GM12878 (cell line): ENCODE data around the gene F3. TPM values are rescaled to one million over a fixed set of nuclear protein-coding genes. Genes with fewer than 3 reads are reported as not detected.

ENCODE experiments used
- ATAC-seq: fragments of 200-7000 bp; cut with Tn5 transposase; 3 replicates; pipeline ENCODE4 v1.9.1; 2020; ENCODE audit warnings: mild to moderate bottlenecking, moderate library complexity
- BruUV-seq: library from RNA; stranded (reverse); fragments of 400-500 nt; replicated peaks from 2 replicates; lab custom pipeline; 2021; lab: Mats Ljungman, UMichigan
- CTCF ChIA-PET: fragments of 300-600 bp; sonication (Branson Sonifier 250); formaldehyde crosslinking; extraction: SDS; loops from one replicate; lab custom pipeline; 2021; ENCODE audit warnings: inconsistent platforms; lab: Yijun Ruan, JAX
- POLR2A ChIA-PET: fragments of 350-600 bp; formaldehyde crosslinking; extraction: SDS; loops from one replicate; lab custom pipeline; 2021; ENCODE audit warnings: inconsistent platforms; lab: Charles Lee
- RAD21 ChIA-PET: fragments of 300-600 bp; sonication (Branson Sonifier 250); formaldehyde crosslinking; loops from one replicate; lab custom pipeline; 2023; ENCODE audit warnings: antibody characterized with exemption; ENCODE audit not compliant: unreplicated experiment; lab: Charles Lee
- SMC1A ChIA-PET: fragments of 300-600 bp; sonication (Branson Sonifier 250); formaldehyde crosslinking; loops from one replicate; lab custom pipeline; 2023; ENCODE audit not compliant: unreplicated experiment, uncharacterized antibody; lab: Charles Lee
- DNase-seq: peaks from one replicate; pipeline ENCODE4 v3.0.0-alpha.2; 2011; ENCODE audit warnings: low read depth, low spot score
- FAIRE-seq: peaks from 3 replicates; lab custom pipeline; 2011; peaks lifted over from hg19 to GRCh38; lab: Jason Lieb, UNC
- H2AFZ ChIP-seq: 2 replicates; pipeline ENCODE4 v1.6.0; 2011; ENCODE audit warnings: low read depth, low read length, control low read depth; ENCODE audit not compliant: control insufficient read depth
- H3K27ac ChIP-seq: 2 replicates; pipeline ENCODE4 v1.5.1; 2011; ENCODE audit warnings: control low read depth; ENCODE audit not compliant: control insufficient read depth, insufficient read depth
- H3K27me3 ChIP-seq, 2 experiments: replicated peaks in 1 of 2; 2 replicates each; pipeline versions ENCODE4 v1.6.0 to v1.6.1; 2011; ENCODE audit warnings: low read length in 1 of 2; ENCODE audit not compliant: control insufficient read depth in 2 of 2, insufficient read depth in 2 of 2
- H3K36me3 ChIP-seq, 2 experiments: 2 replicates each; pipeline ENCODE4 v1.5.1; 2011; ENCODE audit warnings: low read length in 1 of 2; ENCODE audit not compliant: control insufficient read depth in 2 of 2, insufficient read depth in 2 of 2
- H3K4me1 ChIP-seq: 2 replicates; pipeline ENCODE4 v1.6.1; 2011; ENCODE audit warnings: mild to moderate bottlenecking, low read length, moderate library complexity, mixed read lengths; ENCODE audit not compliant: control insufficient read depth, insufficient read depth
- H3K4me2 ChIP-seq: 2 replicates; pipeline ENCODE4 v1.6.0; 2011; ENCODE audit warnings: control low read depth; ENCODE audit not compliant: control insufficient read depth, insufficient read depth
- H3K4me3 ChIP-seq: fragments of 200-600 bp; sonication (generic); 2 replicates; pipeline ENCODE4 v1.5.1; 2016
- H3K79me2 ChIP-seq: 2 replicates; pipeline ENCODE4 v1.6.0; 2011; ENCODE audit warnings: low read length; ENCODE audit not compliant: control insufficient read depth, insufficient read depth
- H3K9ac ChIP-seq: 2 replicates; pipeline ENCODE4 v1.8.0; 2011; ENCODE audit warnings: low read length, control low read depth, mixed read lengths; ENCODE audit not compliant: control insufficient read depth, insufficient read depth
- H3K9me3 ChIP-seq: replicated peaks from 3 replicates; pipeline ENCODE4 v1.5.1; 2011; ENCODE audit warnings: mild to moderate bottlenecking, low read length; ENCODE audit not compliant: control insufficient read depth, insufficient read depth
- H4K20me1 ChIP-seq: 2 replicates; pipeline ENCODE4 v1.6.0; 2011; ENCODE audit not compliant: control insufficient read depth, insufficient read depth
- BCLAF1 ChIP-seq: fragments of 450-650 bp; IDR thresholded peaks from 2 replicates; pipeline ENCODE4 v1.6.1; 2017; ENCODE audit warnings: antibody characterized with exemption, mild to moderate bottlenecking, moderate library complexity
- BMI1 ChIP-seq: fragments of 450-650 bp; IDR thresholded peaks from 2 replicates; pipeline ENCODE4 v1.6.1; 2016; ENCODE audit warnings: mild to moderate bottlenecking, moderate library complexity, borderline replicate concordance
- CBX5 ChIP-seq: sonication (generic); IDR thresholded peaks from 2 replicates; pipeline ENCODE4 v1.6.1; 2016; ENCODE audit warnings: low read depth, moderate library complexity, mild to moderate bottlenecking, inconsistent platforms
- EP300 ChIP-seq, 2 experiments: fragments of 150-350 bp in 1 of 2; IDR thresholded peaks; 2 replicates each; pipeline ENCODE4 v1.6.1; 2011 to 2012; ENCODE audit warnings: low read depth in 2 of 2, low read length in 2 of 2, borderline replicate concordance in 1 of 2, improper control_type of control experiment in 1 of 2, inconsistent platforms in 1 of 2; ENCODE audit not compliant: control insufficient read depth in 1 of 2
- IKZF1 ChIP-seq: fragments of 450-650 bp; conservative IDR thresholded peaks from 2 replicates; pipeline ENCODE4 v1.6.1; 2017; ENCODE audit warnings: antibody characterized with exemption, mild to moderate bottlenecking
- MEF2B ChIP-seq: fragments of 450-650 bp; IDR thresholded peaks from 2 replicates; pipeline ENCODE4 v1.6.1; 2018; ENCODE audit warnings: mild to moderate bottlenecking, moderate library complexity; ENCODE audit not compliant: partially characterized antibody, poor library complexity, severe bottlenecking
- MLLT1 ChIP-seq: fragments of 450-650 bp; IDR thresholded peaks from 2 replicates; pipeline ENCODE4 v1.6.1; 2016; ENCODE audit warnings: mild to moderate bottlenecking
- NFIC ChIP-seq: IDR thresholded peaks from 2 replicates; pipeline ENCODE4 v1.6.1; 2012; ENCODE audit warnings: low read depth, mild to moderate bottlenecking, inconsistent platforms, low read length, moderate library complexity
- NFYA ChIP-seq: IDR thresholded peaks from 2 replicates; pipeline ENCODE4 v1.6.1; 2011; ENCODE audit warnings: low read depth, mild to moderate bottlenecking, low read length, improper control_type of control experiment, borderline replicate concordance
- RB1 ChIP-seq: fragments of 450-650 bp; formaldehyde crosslinking; IDR thresholded peaks from 2 replicates; pipeline ENCODE4 v1.6.1; 2017; ENCODE audit warnings: mild to moderate bottlenecking, borderline replicate concordance
- TARDBP ChIP-seq: IDR thresholded peaks from 2 replicates; pipeline ENCODE4 v1.6.1; 2016; ENCODE audit warnings: borderline replicate concordance
- YY1 ChIP-seq: IDR thresholded peaks from 2 replicates; pipeline ENCODE4 v1.6.1; 2011; ENCODE audit warnings: low read depth, mild to moderate bottlenecking, low read length
- ZNF622 ChIP-seq: fragments of 450-650 bp; IDR thresholded peaks from 2 replicates; pipeline ENCODE4 v1.6.1; 2017; ENCODE audit warnings: mild to moderate bottlenecking, inconsistent platforms
- ZZZ3 ChIP-seq: IDR thresholded peaks from 2 replicates; pipeline ENCODE4 v1.6.1; 2011; ENCODE audit warnings: low read depth; ENCODE audit not compliant: control insufficient read depth, insufficient read length
- WGBS: methylation state at CpG from one replicate; pipeline ENCODE4 v1.1.6; 2016; ENCODE audit warnings: low lambda C conversion rate; ENCODE audit not compliant: insufficient replicate concordance, insufficient coverage; ENCODE audit errors: missing lambda C conversion rate; 5-methylcytosine and 5-hydroxymethylcytosine counted together
- in situ Hi-C: fragments of 300-500 bp; cut with MboI; formaldehyde crosslinking; loops from 9 replicates; pipeline ENCODE4 v1.14.3; 2018; ENCODE audit warnings: mixed read lengths
- intact Hi-C: fragments of 100-400 bp; cut with micrococcal nuclease; formaldehyde crosslinking; loops from one replicate; pipeline ENCODE4 v1.14.2; 2022; ENCODE audit not compliant: unreplicated experiment
- polyA plus RNA-seq, 11 experiments: library from polyadenylated mRNA; depleted of rRNA in 4 of 11; unstranded in 6 of 11; stranded (reverse) in 5 of 11; fragments of >200 nt; fragmentation: Nextera tagmentation in 4 of 11; fragmentation: Illumina TruSeq in 1 of 11; extraction: Ambion mirVana in 4 of 11; extraction: Trizol in 1 of 11; gene quantifications; 1 replicate in 1 of 11; 2 replicates in 10 of 11; pipeline versions ENCODE4 v1.2.1 to v1.2.3, GENCODE V29; 2011 to 2016; ENCODE audit warnings: inconsistent platforms in 2 of 11, missing spikeins in 2 of 11, low read depth in 1 of 11
- total RNA-seq, 4 experiments: library from RNA; depleted of rRNA in 3 of 4; stranded (reverse); fragments of >200 nt in 3 of 4; fragmentation: Illumina TruSeq in 1 of 4; extraction: Trizol in 1 of 4; gene quantifications; 2 replicates each; pipeline versions ENCODE4 v1.2.1 to v1.2.3, GENCODE V29; 2013 to 2021

F3 gene
- total and polyA plus RNA-seq, 10 of the 15 experiments (the other 5 are each of a cell fraction or from before 2014, with no cell fraction given): 0.18 to 0.33 TPM; not detected in 8

GRCh38 chr1:94530373-94530878, 11.1 kb downstream of the F3 start:
- 5% methylated on average over 4 of the region's 4 CpGs for WGBS
- no TSS peak for BruUV-seq
- no peaks in the 10 kb centered on the region for H3K9me3 ChIP-seq
- in situ Hi-C loops: no loop called here
- no peaks in the 10 kb centered on the region for H3K36me3 ChIP-seq
- DNase-seq (no peak), ATAC-seq (no peak), FAIRE-seq (no peak)
- no peaks in the 10 kb centered on the region for H3K4me1 ChIP-seq
- no peaks in the 10 kb centered on the region for H3K27me3 ChIP-seq
- H3K4me2 ChIP-seq: no peak overlapping the region
- intact Hi-C loops: no loop called here
- POLR2A ChIA-PET: no interaction called here
- RAD21 ChIA-PET: no interaction called here
- CTCF ChIA-PET: interaction anchor here (1.2 to 3.3 kb wide), 2 partner anchors 50 to 275 kb away, joined by 3 to 10 read pairs; no protein-coding TSS in a partner anchor
- H3K79me2 ChIP-seq: no peaks in the 10 kb centered on the region
- H4K20me1 ChIP-seq: no peaks in the 10 kb centered on the region
- H3K27ac ChIP-seq: no peak overlapping the region
- no peak overlapping the region for H3K9ac ChIP-seq
- H3K4me3 ChIP-seq: no peak overlapping the region
- no peak overlapping the region for H2AFZ ChIP-seq
- TF ChIP-seq YY1: no peak
- TF ChIP-seq ZNF622: no peak
- TF ChIP-seq EP300 (IDR thresholded peaks at IDR 0.05; ENCODE audit: borderline replicate concordance in 1 of 2, control insufficient read depth in 1 of 2, low read depth in 2 of 2, low read length in 2 of 2): no peak
- no peak for TF ChIP-seq ZZZ3
- no peak for TF ChIP-seq NFYA
- TF ChIP-seq CBX5: no peak
- no peak for TF ChIP-seq RB1
- TF ChIP-seq BMI1: no peak
- TF ChIP-seq NFIC: no peak
- TF ChIP-seq BCLAF1: no peak
- TF ChIP-seq MEF2B: no peak
- TF ChIP-seq IKZF1: no peak
- TF ChIP-seq MLLT1: no peak
- TF ChIP-seq TARDBP: no peak
- SMC1A ChIA-PET: no interaction called here
